Stimulated activated CD4-positive, alpha-beta T cell treated with anti-CD3 and anti-CD28 coated beads, TNF-alpha, amount 100 ng/mL, for 4 hours (primary cell): ENCODE data around the gene ACOXL.

Experiments
- DNase-seq, 3 experiments: peaks; one replicate each; pipeline ENCODE4 v3.0.0-alpha.2; 2020; ENCODE audit warnings: low read depth in 3 of 3

The ACOXL gene

GRCh38 chr2:111116011-111116746 is 383.8 kb downstream of the ACOXL start:
- DNase-seq, result no peak

DNA sequence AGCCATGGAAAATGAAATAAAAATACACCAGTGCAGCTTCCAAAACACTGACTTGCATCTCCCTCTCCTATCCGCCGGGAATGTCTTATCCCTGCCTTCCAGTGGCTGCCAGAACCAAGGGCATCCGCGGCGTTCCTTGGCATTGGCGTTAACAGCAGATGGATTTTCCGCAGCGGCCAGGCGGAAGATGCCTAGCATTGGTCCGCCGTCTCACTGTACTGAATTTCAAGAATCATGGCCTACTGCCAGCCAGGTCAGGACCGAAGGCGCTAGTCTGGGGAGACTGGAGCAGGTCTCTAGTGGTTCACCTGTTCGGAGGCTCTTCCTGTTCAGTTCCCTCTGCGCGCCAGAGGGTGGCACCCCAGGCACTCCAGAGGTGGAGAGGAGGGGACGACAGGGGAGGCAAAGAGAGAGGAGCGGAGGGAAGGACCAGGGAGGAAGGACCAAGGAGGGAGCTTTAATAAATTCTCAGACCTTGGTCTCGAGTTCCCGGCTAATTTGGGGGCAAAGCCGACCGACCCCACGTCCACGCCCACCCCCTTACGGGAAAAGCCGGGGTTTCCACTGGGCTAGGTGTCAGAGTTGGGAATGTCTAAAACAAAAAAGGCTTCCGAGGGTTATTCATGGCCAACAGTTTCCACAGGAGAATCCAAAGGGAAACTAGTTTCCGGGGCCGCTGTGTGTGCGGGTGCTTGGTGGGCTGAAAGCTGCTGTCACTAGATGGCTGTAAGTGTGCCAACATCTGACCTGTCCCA is 384.6 kb downstream of the ACOXL start:
- peak; percentile 30 to 56 (median 53) for DNase-seq

DNA sequence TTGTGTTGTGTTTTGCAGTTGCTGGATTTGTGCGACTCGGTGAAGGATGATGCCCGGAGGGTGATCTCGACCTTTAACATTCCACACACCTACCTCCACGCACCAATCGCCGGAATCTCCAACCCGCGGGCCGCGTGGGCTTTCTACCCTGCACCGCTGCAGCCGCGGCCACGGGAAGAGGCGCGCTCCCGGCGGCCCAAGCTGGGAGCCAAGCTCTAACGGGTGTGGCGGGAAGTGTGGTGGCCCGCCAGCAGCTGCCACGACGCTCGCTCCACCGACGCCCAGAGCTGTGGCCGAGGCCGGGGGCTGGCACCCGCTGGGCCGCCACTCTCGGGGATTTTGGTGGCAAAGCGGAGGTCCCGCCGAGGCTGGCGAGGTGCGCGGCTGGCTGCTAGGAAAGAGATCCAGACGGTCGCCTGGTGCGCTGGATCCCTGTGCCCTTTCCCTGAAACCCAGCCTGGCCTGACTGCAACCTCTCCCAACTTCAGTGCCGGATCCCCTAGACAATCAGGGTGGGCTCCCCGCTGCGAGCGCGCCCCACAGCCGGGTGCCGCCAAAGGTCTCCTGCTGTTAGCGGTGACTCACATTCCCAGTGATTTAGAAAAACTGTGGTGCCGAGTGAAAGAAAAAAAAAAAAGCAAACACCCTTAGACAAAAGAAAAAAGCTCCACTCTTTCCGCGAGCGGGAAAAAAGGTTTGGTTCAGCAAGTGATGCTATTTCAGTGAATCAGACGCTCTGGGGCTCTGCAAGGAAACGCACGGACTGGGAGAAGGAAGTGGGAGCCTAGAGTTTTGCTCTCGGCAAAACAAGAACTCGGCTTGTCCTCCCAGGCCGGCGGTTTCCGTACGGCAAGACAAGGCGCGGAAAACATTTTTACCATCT is 385.5 kb downstream of the ACOXL start:
- DNase-seq, result peak in 1 of 3 experiments; percentile 26

DNA sequence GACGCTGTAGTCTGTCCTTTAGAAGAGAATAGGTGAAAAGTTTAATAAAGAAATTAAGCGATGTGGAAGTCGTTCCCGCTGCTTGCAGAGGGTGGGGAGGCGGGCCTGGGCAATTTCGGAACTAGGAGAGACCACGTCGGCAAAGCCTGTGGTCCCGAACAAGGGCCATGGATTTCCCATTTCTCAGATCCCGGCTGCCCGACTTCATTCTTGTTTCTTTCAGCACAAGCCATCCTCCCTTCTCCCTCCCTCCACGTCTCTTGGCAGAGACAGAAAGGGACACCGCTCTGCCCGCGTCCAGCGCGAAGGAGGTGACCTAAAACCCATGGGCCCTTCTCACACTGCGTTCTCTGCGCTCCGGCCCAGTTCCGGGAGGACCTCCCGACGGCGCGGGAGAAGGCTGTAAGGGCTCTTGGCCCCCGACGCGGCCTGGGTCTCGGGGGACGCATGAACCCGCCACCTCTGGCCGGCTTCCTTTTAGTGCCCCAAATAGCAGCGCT is 386.2 kb downstream of the ACOXL start:
- DNase-seq, result no peak

GRCh38 chr2:111118981-111119821 is 386.8 kb downstream of the ACOXL start:
- DNase-seq, result peak in 1 of 3 experiments; percentile 26

DNA sequence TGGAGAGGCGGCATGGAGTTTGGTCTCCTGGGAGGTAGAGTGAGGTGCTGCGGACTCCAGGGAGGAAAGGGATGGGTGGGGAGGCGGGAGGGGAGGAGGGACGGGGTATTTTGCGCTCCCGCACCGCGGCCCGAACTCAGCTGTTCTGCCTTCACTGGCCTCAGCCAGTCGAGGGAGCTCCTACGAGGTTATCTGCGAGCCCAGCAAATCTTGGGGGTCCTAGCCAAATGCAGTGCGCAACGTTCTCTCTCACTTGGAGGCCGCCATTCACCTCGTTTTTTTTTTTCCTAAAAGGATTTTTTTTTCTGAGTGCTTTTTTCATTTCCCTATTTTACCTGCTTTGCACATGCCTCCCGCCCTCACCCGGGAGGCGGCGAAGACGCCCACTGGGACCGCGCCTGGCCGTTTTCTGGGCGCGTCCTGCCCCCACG is 387.5 kb downstream of the ACOXL start:
- DNase-seq, result no peak

GRCh38 chr2:111120253-111121027 is 388.1 kb downstream of the ACOXL start, which contains the start of gene BCL2L11:
Gene BCL2L11, plus strand, starts transcription at chr2:111120914. Its CDS starts 2,832 bp downstream, at chr2:111123746.
- peak; percentile 78 to 85 (median 80) for DNase-seq

DNA sequence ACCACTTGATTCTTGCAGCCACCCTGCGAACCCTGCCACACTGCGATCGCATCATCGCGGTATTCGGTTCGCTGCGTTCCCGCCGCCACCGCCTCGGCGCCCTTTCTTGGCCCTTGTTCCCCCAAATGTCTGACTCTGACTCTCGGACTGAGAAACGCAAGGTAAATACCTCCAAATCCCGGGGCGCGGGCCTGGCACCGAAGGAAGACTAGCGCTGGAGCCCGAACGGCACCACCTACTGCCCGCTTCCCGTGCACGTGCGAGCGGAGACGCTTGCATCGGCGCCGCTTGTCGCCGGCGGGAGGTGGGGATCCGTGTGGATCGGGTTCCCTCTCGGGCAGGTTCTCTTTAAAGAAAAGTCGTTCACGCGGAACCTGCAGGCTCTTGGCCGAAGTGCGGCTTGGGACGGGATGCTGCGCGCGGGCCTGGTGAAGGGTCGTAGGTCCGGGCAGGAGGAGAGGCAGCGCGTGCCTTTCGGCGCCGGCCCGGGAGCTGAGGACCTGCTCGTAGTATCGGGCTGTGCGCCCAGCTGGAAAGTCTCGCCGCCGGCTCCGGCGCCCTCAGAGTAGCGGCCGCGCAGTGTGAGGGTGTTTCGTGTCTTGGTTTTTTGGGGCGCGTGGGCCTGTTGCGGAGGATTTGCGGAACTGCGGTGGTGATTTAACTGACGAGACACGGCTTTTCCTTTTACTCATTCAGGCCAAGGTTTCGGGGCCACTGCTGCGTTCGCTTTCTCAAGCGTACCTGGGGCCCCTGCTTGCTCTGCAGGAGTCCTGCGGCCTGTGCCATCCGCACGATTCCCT is 388.9 kb downstream of the ACOXL start:
- DNase-seq, result peak in 1 of 3 experiments; percentile 44

DNA sequence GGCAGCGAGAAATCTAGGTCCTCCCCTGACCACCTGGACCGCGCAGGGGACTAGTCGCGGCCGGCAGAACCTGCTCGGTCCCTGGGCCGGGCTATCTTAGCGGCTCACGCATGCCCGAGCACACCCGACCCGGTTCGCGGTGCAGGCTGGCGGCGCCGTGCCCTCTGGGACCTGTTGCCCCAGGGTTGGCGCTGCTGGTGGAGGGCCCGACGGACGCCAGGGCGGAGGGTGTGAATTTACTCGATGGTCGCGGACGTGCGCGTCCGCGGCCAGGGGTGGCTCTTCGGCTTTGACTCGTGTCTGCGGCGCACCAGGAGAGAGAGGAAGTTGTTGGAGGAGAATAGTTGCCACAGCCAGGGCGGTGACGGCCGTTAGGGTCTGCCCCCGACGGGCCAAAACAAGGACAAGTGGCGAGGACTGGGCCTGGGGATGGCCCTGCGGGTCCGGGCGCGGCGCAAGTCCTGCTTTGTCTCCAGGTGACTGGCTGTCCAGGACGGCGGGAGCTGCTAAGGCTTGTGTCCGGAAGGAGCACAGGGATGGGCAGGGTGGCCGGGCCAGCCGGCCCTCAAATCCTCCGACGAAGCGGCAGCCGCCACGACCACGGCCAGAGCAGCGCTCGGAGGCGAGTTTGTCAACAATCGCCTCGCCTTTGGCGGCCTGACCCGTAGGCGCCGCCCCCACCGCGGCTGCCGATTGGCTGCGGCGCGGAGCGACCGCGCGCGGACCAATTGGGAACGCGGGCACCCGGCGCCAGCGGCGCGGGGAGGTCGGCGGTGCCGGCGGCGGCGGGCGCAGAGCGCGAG is 389.7 kb downstream of the ACOXL start:
- DNase-seq, result peak; percentile 49 to 65 (median 63)

GRCh38 chr2:111122631-111123421 is 390.5 kb downstream of the ACOXL start:
- peak in 1 of 3 experiments; percentile 29 for DNase-seq

DNA sequence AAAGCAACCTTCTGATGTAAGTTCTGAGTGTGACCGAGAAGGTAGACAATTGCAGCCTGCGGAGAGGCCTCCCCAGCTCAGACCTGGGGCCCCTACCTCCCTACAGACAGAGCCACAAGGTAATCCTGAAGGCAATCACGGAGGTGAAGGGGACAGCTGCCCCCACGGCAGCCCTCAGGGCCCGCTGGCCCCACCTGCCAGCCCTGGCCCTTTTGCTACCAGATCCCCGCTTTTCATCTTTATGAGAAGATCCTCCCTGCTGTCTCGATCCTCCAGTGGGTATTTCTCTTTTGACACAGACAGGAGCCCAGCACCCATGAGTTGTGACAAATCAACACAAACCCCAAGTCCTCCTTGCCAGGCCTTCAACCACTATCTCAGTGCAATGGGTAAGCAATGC is 391.4 kb downstream of the ACOXL start:
- DNase-seq, result no peak

DNA sequence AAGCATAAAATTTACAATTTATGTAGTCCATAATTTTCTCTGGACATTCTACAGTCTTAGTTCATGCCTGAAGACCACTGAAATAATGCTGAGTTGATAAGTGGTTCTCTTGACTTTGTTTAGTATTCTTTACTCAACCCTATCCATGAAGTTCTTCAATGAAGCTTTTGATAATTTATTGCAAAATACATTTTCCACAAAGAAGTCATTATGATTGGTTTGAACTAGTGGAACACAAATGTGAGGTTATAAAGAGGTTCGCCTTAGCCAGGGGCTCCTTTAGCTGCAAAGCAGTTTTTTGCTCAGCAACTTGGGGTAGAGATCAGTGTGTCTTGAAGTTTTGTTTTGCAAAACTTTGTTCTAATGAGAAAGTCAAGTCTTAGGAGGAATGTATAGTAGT is 394.2 kb downstream of the ACOXL start:
- DNase-seq, result no peak

- DNase-seq, result no peak
Observed at GRCh38 chr2:111127351-111127750, 395.0 kb downstream of the ACOXL start.

DNA sequence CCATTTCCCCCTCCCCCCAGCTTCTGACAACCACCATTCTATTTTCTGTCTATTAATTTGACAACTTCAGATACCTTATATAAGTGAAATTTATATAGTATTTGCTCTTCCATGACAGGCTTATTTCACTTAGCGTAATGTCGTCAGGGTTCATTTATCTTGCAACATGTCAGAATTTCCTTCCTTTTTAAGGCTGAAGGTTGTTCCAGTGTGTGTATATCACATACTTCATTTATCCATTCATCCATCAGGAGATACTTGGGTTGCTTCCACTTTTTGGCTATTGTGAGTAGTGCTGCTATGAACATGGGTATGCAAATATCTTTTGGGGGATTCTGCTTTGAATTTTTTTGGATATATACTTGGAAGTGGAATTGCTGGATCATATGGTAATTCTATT is 395.7 kb downstream of the ACOXL start:
- no peak for DNase-seq

DNA sequence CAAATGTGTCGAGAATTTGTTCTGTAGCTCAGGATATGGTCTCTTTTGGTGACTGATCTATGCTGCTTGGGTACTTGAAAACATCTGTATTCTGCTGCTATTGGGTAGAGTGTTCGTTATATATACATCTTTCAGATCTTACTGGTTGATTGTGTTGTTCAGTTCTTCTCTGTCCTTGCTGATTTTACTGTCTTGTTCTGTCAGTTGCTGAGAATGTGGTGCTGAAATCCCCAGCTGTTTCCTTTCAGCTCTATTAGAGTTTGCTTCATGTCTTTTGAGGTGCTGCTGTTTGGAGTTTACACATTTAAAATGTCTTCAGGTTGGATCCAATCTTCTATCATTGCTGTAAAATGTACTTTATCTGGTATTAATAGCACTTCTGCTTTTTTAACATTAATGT is 401.2 kb downstream of the ACOXL start:
- DNase-seq, result no peak

DNA sequence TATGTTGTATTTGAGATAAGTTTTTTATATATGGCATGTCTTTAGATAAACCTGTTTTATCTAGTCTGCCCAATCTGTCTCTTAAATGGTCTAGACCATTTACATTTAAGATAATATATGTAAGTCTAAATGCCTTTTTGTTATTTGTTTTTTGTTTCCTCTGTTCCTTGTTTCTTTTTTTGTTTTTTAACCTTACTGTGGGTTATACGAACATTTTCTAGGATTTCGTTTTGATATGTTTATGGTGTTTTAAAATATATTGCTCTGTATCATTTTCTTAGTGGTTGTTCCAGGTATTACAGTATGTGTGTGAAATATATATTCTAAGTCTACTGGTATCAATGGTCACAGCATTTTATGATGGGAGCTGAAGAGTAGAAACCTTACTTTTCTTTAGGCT is 401.7 kb downstream of the ACOXL start:
- DNase-seq, result no peak

- DNase-seq, result no peak
Observed at GRCh38 chr2:111135237-111135909, 403.0 kb downstream of the ACOXL start.
